ENCODE results near the gene EXOSC5. TPM values are rescaled to one million over a fixed set of nuclear protein-coding genes. Genes with fewer than 3 reads are reported as not detected.

Gene EXOSC5
- total RNA-seq, 1 donor from 2014 or later: 17.4 TPM

- intact Hi-C loops (cut with DNase I): no loop called here
- DNase-seq (peak; percentile 58), ATAC-seq (ENCODE audit: poor library complexity) (peak; percentile 22)
These were observed 30.7 kb upstream of the EXOSC5 start for GRCh38 chr19:41427647-41428480.

- DNase-seq (peak; percentile 92), ATAC-seq (ENCODE audit: poor library complexity) (peak; percentile 85)
- intact Hi-C loops (cut with DNase I): no loop called here
These were observed 29.9 kb upstream of the EXOSC5 start, which contains the start of gene B3GNT8 for GRCh38 chr19:41426952-41427646. Gene B3GNT8 (minus strand): TSS chr19:41427374. CDS start chr19:41426778, 596 bp downstream.

- DNase-seq: no peak
- intact Hi-C loops (cut with DNase I): no loop called here
- peak; percentile 28 for ATAC-seq (ENCODE audit: poor library complexity)
These were observed 29.1 kb upstream of the EXOSC5 start for GRCh38 chr19:41426116-41426841.

GRCh38 chr19:41425174-41426115, 28.3 kb upstream of the EXOSC5 start:
- no peak for DNase-seq
- intact Hi-C loops (cut with DNase I): no loop called here
- ATAC-seq (ENCODE audit: poor library complexity): no peak

- intact Hi-C loops (cut with DNase I): no loop called here
These were observed 27.4 kb upstream of the EXOSC5 start for GRCh38 chr19:41424335-41425173.

GRCh38 chr19:41422955-41423354, 25.8 kb upstream of the EXOSC5 start:
- intact Hi-C loops (cut with DNase I): no loop called here
- DNase-seq (no peak), ATAC-seq (ENCODE audit: poor library complexity) (no peak)

More at GRCh38 chr19:41424335-41425173, 27.4 kb upstream of the EXOSC5 start:
- ATAC-seq (ENCODE audit: poor library complexity) (no peak), DNase-seq (no peak)

GRCh38 chr19:41422456-41422855, 25.3 kb upstream of the EXOSC5 start:
- ATAC-seq (ENCODE audit: poor library complexity) (no peak), DNase-seq (no peak)
- intact Hi-C loops (cut with DNase I): no loop called here

- DNase-seq (no peak), ATAC-seq (ENCODE audit: poor library complexity) (no peak)
- intact Hi-C loops (cut with DNase I): no loop called here
These were observed 24.8 kb upstream of the EXOSC5 start for GRCh38 chr19:41421973-41422372.

GRCh38 chr19:41421314-41421713, 24.2 kb upstream of the EXOSC5 start:
- DNase-seq: no peak
- no peak for ATAC-seq (ENCODE audit: poor library complexity)
- intact Hi-C loops (cut with DNase I): no loop called here

DNA sequence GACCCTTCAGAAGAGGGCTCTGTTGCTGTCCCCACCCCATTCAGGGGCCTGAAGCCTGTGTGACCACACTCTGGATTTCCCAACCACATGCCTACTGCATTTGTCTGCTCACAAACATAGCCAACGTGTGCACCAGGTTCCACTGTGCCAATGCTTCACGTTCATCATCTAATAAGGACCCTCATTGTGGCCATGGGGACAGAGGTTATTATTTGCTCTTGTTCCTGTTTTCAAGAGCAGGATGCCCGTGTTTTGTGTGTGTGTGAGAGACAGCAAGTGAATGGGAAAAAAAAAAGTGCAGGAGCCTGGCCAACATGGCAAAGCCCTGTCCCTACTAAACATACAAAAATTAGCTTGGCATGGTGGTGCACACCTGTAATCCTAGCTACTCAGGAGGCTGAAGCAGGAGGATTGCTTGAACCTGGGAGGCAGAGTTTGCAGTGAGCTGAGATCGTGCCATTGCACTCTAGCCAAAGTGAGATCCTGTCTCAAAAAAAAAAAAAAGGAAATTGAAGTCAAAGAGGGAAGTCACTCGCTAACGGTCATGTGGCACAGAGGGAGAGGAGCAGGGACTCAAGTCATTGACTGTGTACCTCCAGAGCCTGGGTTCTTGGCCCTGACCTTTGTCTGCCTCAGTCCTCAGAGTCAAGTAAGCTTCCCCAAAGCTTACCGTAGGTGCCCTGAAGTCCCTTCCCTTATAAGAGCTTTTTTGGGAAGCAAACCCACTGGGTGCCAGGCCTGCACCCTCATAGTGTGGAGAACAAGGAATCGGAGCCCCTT, 23.1 kb upstream of the EXOSC5 start:
- intact Hi-C loops (cut with DNase I): no loop called here
- ATAC-seq (ENCODE audit: poor library complexity): peak; percentile 29

DNA sequence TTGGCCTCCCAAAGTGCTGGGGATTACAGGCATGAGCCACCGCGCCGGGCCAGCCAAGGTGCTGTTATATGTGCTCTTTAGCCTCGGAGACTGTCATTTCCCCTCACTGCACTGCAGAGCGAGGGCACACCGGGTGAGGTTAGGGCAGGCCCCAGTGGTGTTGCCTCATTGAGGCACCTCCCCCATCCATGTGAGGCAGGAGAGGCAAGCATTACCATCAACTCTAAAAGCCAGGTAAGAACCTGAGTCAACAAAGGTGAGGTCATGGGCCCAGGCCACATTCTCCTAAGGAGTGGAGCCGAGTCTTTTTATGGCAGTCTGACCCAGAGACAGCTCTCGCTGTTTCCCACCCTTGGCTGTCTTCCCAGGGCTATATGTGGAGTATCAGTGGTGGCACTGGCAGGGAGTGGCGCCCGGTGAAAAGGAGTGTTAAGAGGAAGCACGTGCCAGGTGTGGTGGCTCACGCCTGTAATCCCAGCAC, 19.1 kb upstream of the EXOSC5 start:
- DNase-seq (no peak), ATAC-seq (ENCODE audit: poor library complexity) (no peak)
- intact Hi-C loops (cut with DNase I): no loop called here

More for the DNA sequence above, 23.1 kb upstream of the EXOSC5 start:
- DNase-seq: no peak

DNA sequence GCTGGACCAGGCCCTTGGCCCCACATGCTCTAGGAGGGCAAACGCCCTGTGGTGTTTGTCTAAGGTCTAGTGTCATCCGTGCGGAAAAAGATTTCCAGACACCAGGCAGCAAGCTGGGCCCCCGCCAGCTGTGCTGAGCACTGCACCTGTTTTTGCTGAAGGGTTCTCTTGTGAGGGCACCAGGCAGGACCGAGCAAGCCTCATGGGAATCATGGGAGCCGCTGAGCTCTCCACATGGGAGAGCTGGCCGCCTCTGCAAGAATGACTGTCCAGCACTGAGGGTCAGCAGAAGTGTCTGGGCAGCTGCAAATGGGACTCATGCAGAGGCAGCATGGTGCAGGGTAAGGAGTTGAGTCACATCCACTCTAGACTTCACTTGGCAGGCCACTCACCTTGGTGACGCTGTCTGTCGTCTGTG, 18.0 kb upstream of the EXOSC5 start:
- no peak for DNase-seq
- no peak for ATAC-seq (ENCODE audit: poor library complexity)
- intact Hi-C loops (cut with DNase I): no loop called here

GRCh38 chr19:41414461-41414860, 17.3 kb upstream of the EXOSC5 start:
- ATAC-seq (ENCODE audit: poor library complexity) (no peak), DNase-seq (no peak)
- intact Hi-C loops (cut with DNase I): no loop called here

DNA sequence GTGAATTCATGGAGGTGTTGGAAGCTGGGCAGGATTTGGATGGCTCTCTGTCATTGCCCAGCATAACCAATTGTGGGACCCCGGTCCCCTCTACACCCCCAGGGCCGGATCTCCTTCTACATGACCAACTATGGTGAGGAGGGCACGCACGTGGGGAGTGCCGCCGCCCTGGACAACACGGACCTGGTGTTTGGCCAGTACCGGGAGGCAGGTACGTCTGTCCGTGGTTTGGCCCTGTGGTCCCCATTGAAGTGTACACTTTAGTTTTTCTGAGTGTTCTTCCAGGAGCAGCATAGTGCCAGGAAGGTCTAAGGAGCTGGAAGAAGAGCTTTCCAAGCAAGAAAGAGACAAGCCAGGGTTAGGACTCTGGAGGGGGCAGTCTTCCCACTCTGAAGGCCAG, 16.8 kb upstream of the EXOSC5 start:
- DNase-seq (no peak), ATAC-seq (ENCODE audit: poor library complexity) (no peak)
- intact Hi-C loops (cut with DNase I): no loop called here

DNA sequence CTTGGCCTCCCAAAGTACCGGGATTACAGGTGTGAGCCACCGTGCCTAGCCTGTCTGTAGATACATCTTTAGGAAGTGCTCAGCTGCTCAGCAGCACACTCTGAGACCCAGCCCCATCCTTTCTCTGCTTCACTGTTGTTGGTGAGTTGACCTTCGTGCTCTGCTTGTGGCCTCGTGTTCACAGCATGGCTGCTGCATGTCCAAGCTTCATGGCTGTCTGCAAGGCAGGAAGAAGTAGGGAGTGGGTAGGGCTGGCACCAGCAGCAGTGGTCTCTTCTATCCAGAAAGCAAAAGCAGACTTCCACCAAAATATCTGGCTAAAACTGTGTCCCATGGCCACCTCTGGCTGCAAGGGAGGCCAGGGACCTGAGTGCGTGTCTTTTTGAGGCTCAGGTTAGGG, 15.8 kb upstream of the EXOSC5 start:
- intact Hi-C loops (cut with DNase I): no loop called here
- DNase-seq (no peak), ATAC-seq (ENCODE audit: poor library complexity) (no peak)

DNA sequence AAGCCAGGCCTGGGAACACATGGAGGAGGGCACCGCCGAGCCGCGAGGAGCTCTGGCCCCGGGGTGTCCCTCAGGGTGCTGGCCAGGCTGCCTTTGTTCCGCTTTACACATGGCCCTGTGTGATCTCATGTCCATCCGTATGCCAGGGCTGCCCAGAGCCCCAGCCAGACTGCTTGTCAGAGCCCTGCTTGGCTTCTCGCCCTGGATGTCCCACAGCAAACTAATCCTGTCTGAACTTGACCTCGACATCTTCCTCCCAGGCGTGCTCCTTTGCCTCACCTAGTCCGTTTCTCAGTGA, 14.8 kb upstream of the EXOSC5 start:
- intact Hi-C loops (cut with DNase I): no loop called here
- DNase-seq (peak; percentile 85), ATAC-seq (ENCODE audit: poor library complexity) (peak; percentile 80)
